ENCODE measurements around the gene P2RY11.

- TF ChIP-seq CTCF (conservative IDR thresholded peaks at IDR 0.05; ENCODE audit: low read length) (no peak), EZH2phosphoT487 (IDR thresholded peaks at IDR 0.05; ENCODE audit: borderline replicate concordance, low read depth, low read length) (no peak)
These were observed 47.0 kb downstream of the P2RY11 start for GRCh38 chr19:10158485-10158884.

Data from OCI-LY7 (cell line).